Esophagus squamous epithelium (tissue), 4 donors: ENCODE measurements around the gene B9D1.

Experiments
- CTCF ChIP-seq, 6 experiments: fragments of 450-650 bp in 4 of 6; fragments of 200-600 bp in 2 of 6; sonication (generic) in 2 of 6; IDR thresholded peaks; one replicate each; pipeline ENCODE4 v1.5.1; 2016 to 2019; ENCODE audit warnings: antibody characterized with exemption in 6 of 6, mild to moderate bottlenecking in 4 of 6, moderate library complexity in 4 of 6
- POLR2A ChIP-seq, 4 donors: fragments of 450-650 bp; IDR thresholded peaks; one replicate each; pipeline ENCODE4 v1.6.1; 2017; ENCODE audit warnings: antibody characterized with exemption in 4 of 4, mild to moderate bottlenecking in 4 of 4, moderate library complexity in 3 of 4

DNA sequence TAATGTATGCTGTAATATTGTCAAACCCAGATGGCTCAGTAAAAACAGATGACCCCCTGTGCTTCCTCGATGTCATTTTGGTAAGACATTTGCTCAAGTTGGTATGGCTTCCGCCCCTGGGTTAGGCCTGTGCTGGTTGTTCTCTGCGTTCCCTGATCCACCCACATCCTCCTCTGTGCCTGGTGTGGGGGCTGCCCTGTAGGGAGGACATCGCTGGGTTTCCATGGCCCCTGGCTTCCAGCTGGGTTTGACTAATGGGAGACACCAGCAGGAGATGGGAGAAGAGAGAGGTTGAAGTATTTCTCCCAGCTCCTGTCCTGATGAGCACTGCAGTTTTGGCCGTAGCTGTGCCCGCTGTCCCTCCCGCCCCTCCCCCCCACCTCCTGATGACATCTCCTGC, 28.9 kb upstream of the B9D1 start:
- no peak for TF ChIP-seq CTCF (IDR thresholded peaks at IDR 0.05)
- no peak for TF ChIP-seq POLR2A (IDR thresholded peaks at IDR 0.05)
